ENCODE results near the gene EPB42. TPM values are rescaled to one million over a fixed set of nuclear protein-coding genes. Genes with fewer than 3 reads are reported as not detected.

EPB42 gene
- polyA plus RNA-seq, 1 of the 3 experiments (the other 2 are of a cell fraction): not detected

- Histone ChIP-seq H3K36me3 (replicated peaks in 1 of 2; ENCODE audit: control insufficient read depth in 1 of 2, insufficient read depth in 2 of 2, low read length in 1 of 2) (peaks cover 54 to 66% of the 10 kb centered on the region in 2 experiments), H3K27me3 (ENCODE audit: insufficient read depth) (no peaks in the 10 kb centered on the region), H3K9ac (no peak overlapping the region), H3K4me2 (no peak overlapping the region), H3K9me2 (no peaks in the 10 kb centered on the region), H4K20me1 (ENCODE audit: insufficient read depth) (no peaks in the 10 kb centered on the region), H3K4me3 (ENCODE audit: low read depth in 2 of 2, low read length in 1 of 2) (no peak overlapping the region), H3F3A (replicated peaks; ENCODE audit: insufficient read depth) (peaks cover 11% of the 10 kb centered on the region), H3K79me2 (ENCODE audit: insufficient read depth) (no peaks in the 10 kb centered on the region), H3K27ac (ENCODE audit: low read depth in 2 of 2, low read length in 1 of 2) (no peak overlapping the region), H3K9me3 (no peaks in the 10 kb centered on the region), H2AFZ (ENCODE audit: low read depth) (no peak overlapping the region), H3K4me1 (ENCODE audit: control insufficient read depth in 1 of 2, insufficient read depth in 2 of 2, low read depth in 1 of 2, low read length in 1 of 2) (no peaks in the 10 kb centered on the region; a peak in 1 of 4 replicates)
- ChIA-PET POLR2A (no interaction called here), CTCF (interaction anchor here (1.1 to 5.4 kb wide), 3 partner anchors 9 to 91 kb away, joined by 3 to 41 read pairs (median 39); no protein-coding TSS in a partner anchor)
- TF ChIP-seq RAD21 (IDR thresholded peaks at IDR 0.05; ENCODE audit: low read length) (no peak), MEF2A (IDR thresholded peaks at IDR 0.05; ENCODE audit: borderline replicate concordance, low read depth) (no peak), TCF12 (IDR thresholded peaks at IDR 0.05) (no peak), MXI1 (IDR thresholded peaks at IDR 0.05; ENCODE audit: low read depth, low read length) (no peak), TEAD4 (IDR thresholded peaks at IDR 0.05; ENCODE audit: borderline replicate concordance, insufficient read depth) (no peak), GATA2 (CRISPR knock-in tag; IDR thresholded peaks at IDR 0.05) (no peak), SMC3 (IDR thresholded peaks at IDR 0.05; ENCODE audit: low read depth, low read length) (no peak), EZH2phosphoT487 (IDR thresholded peaks at IDR 0.05; ENCODE audit: borderline replicate concordance, low read depth) (no peak), ELF1 (IDR thresholded peaks at IDR 0.05) (no peak), ZBTB33 (IDR thresholded peaks at IDR 0.05; ENCODE audit: borderline replicate concordance, low read depth) (no peak), USF1 (IDR thresholded peaks at IDR 0.05; ENCODE audit: borderline replicate concordance, low read depth) (no peak), GABPA (IDR thresholded peaks at IDR 0.05; ENCODE audit: low read depth) (no peak), NRF1 (IDR thresholded peaks at IDR 0.05; ENCODE audit: low read depth, low read length) (no peak), PBX3 (IDR thresholded peaks at IDR 0.05) (no peak), EP300 (IDR thresholded peaks at IDR 0.05; ENCODE audit: borderline replicate concordance in 1 of 2, low read depth in 1 of 2, low read length in 1 of 2) (no peak), MAX (IDR thresholded peaks at IDR 0.05; ENCODE audit: low read depth) (no peak), POLR2AphosphoS5 (IDR thresholded peaks at IDR 0.05; ENCODE audit: low read depth, low read length) (no peak), FOSL2 (IDR thresholded peaks at IDR 0.05; ENCODE audit: borderline replicate concordance, low read depth) (no peak), USF2 (IDR thresholded peaks at IDR 0.05; ENCODE audit: borderline replicate concordance, low read depth, low read length) (no peak)
- TF ChIP-seq, protein P1, sequence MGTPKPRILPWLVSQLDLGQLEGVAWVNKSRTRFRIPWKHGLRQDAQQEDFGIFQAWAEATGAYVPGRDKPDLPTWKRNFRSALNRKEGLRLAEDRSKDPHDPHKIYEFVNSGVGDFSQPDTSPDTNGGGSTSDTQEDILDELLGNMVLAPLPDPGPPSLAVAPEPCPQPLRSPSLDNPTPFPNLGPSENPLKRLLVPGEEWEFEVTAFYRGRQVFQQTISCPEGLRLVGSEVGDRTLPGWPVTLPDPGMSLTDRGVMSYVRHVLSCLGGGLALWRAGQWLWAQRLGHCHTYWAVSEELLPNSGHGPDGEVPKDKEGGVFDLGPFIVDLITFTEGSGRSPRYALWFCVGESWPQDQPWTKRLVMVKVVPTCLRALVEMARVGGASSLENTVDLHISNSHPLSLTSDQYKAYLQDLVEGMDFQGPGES (IDR thresholded peaks at IDR 0.05; ENCODE audit: low read depth, low read length): no peak
- DNase-seq: no peak
- WGBS (ENCODE audit: low lambda C conversion rate): 89% methylated on average over 2 of the region's 2 CpGs
These were observed 26.0 kb downstream of the EPB42 start for GRCh38 chr15:43194795-43195194.
